Measurements from ENCODE around the gene CTRB2.
"Not testable (repeated sequence)": the region's sequence is repeated elsewhere in the genome, so short reads cannot be mapped to it uniquely, and the experiment has no call there.

CTRB2 gene

GRCh38 chr16:75242436-75243078, 35.6 kb upstream of the CTRB2 start:
- DNase-seq (ENCODE audit: low read depth in 3 of 3), result not testable (repeated sequence)

- no peak for DNase-seq (ENCODE audit: low read depth in 3 of 3)
Measured at GRCh38 chr16:75241955-75242354, 35.0 kb upstream of the CTRB2 start.

GRCh38 chr16:75241412-75241811, 34.5 kb upstream of the CTRB2 start:
- DNase-seq (ENCODE audit: low read depth in 3 of 3), result no peak

GRCh38 chr16:75240633-75241032, 33.7 kb upstream of the CTRB2 start:
- not testable (repeated sequence) for DNase-seq (ENCODE audit: low read depth in 3 of 3)

- DNase-seq (ENCODE audit: low read depth in 3 of 3), result no peak
Measured at GRCh38 chr16:75239542-75240122, 32.7 kb upstream of the CTRB2 start.

GRCh38 chr16:75238853-75239541, 32.0 kb upstream of the CTRB2 start:
- no peak for DNase-seq (ENCODE audit: low read depth in 3 of 3)

- no peak for DNase-seq (ENCODE audit: low read depth in 3 of 3)
Measured at GRCh38 chr16:75238132-75238852, 31.3 kb upstream of the CTRB2 start.

- DNase-seq (ENCODE audit: low read depth in 3 of 3), result no peak
Measured at GRCh38 chr16:75237398-75238131, 30.6 kb upstream of the CTRB2 start.

- DNase-seq (ENCODE audit: low read depth in 3 of 3), result no peak
Measured at GRCh38 chr16:75236736-75237397, 29.9 kb upstream of the CTRB2 start.

GRCh38 chr16:75236232-75236631, 29.3 kb upstream of the CTRB2 start:
- no peak for DNase-seq (ENCODE audit: low read depth in 3 of 3)

- no peak for DNase-seq (ENCODE audit: low read depth in 3 of 3)
Measured at GRCh38 chr16:75235721-75236193, 28.8 kb upstream of the CTRB2 start.

GRCh38 chr16:75234856-75235696, 28.1 kb upstream of the CTRB2 start:
- no peak for DNase-seq (ENCODE audit: low read depth in 3 of 3)

GRCh38 chr16:75233611-75233938, 26.6 kb upstream of the CTRB2 start:
- DNase-seq (ENCODE audit: low read depth in 3 of 3), result no peak

GRCh38 chr16:75231570-75231969, 24.6 kb upstream of the CTRB2 start:
- DNase-seq (ENCODE audit: low read depth in 3 of 3), result no peak

GRCh38 chr16:75230471-75231110, 23.6 kb upstream of the CTRB2 start:
- no peak for DNase-seq (ENCODE audit: low read depth in 3 of 3)

- no peak for DNase-seq (ENCODE audit: low read depth in 3 of 3)
Measured at GRCh38 chr16:75229172-75230031, 22.4 kb upstream of the CTRB2 start.

GRCh38 chr16:75228143-75228976, 21.4 kb upstream of the CTRB2 start:
- no peak for DNase-seq (ENCODE audit: low read depth in 3 of 3)

All from stimulated activated CD4-positive, alpha-beta T cell treated with anti-CD3 and anti-CD28 coated beads, TNF-alpha, amount 100 ng/mL, for 4 hours (primary cell).